ENCODE measurements around the gene ARSK.

The ARSK gene

GRCh38 chr5:95533761-95534160, 21.1 kb upstream of the ARSK start:
- Histone ChIP-seq H3K4me2 (ENCODE audit: insufficient read depth, low read length) (no peak overlapping the region), H3K36me3 (ENCODE audit: insufficient read depth, low read length) (peaks cover 67% of the 10 kb centered on the region), H3K9me3 (ENCODE audit: insufficient read depth, low read length, severe bottlenecking) (no peaks in the 10 kb centered on the region), H3K9ac (ENCODE audit: low read depth, low read length) (no peak overlapping the region), H3K4me1 (ENCODE audit: insufficient read depth, low read length) (no peaks in the 10 kb centered on the region), H3K27ac (ENCODE audit: low read length) (no peak overlapping the region), H3K4me3 (ENCODE audit: low read depth in 1 of 2, low read length in 2 of 2) (no peak overlapping the region), H3K27me3 (ENCODE audit: insufficient read depth, low read length, poor library complexity) (no peaks in the 10 kb centered on the region), H4K20me1 (ENCODE audit: insufficient read depth, low read length) (no peaks in the 10 kb centered on the region), H3K79me2 (ENCODE audit: insufficient read depth, low read length) (peaks cover 2% of the 10 kb centered on the region; the same call in 1 of the 2 replicates), H2AFZ (ENCODE audit: low read depth, low read length) (no peak overlapping the region)
- DNase-seq (no peak), ATAC-seq (ENCODE audit: insufficient read depth, low read depth) (no peak)
- TF ChIP-seq EZH2 (IDR thresholded peaks at IDR 0.05; ENCODE audit: borderline replicate concordance, low read depth, low read length, severe bottlenecking): no peak

GRCh38 chr5:95537501-95537900, 17.4 kb upstream of the ARSK start:
- H3K9ac ChIP-seq (ENCODE audit: low read depth, low read length): no peak overlapping the region
- DNase-seq (no peak), ATAC-seq (ENCODE audit: insufficient read depth, low read depth) (no peak)
- TF ChIP-seq CTCF (IDR thresholded peaks at IDR 0.05; ENCODE audit: borderline replicate concordance, extremely low read depth, low read length, poor library complexity, severe bottlenecking) (no peak), EZH2 (IDR thresholded peaks at IDR 0.05; ENCODE audit: borderline replicate concordance, low read depth, low read length, severe bottlenecking) (no peak)
- H3K36me3 ChIP-seq (ENCODE audit: insufficient read depth, low read length): peaks cover 80% of the 10 kb centered on the region
- H3K27me3 ChIP-seq (ENCODE audit: insufficient read depth, low read length, poor library complexity): no peaks in the 10 kb centered on the region
- no peak overlapping the region for H3K27ac ChIP-seq (ENCODE audit: low read length)
- no peaks in the 10 kb centered on the region for H3K9me3 ChIP-seq (ENCODE audit: insufficient read depth, low read length, severe bottlenecking)
- H4K20me1 ChIP-seq (ENCODE audit: insufficient read depth, low read length): no peaks in the 10 kb centered on the region
- H3K79me2 ChIP-seq (ENCODE audit: insufficient read depth, low read length): peaks cover 2% of the 10 kb centered on the region; the same call in 1 of the 2 replicates
- no peak overlapping the region for H2AFZ ChIP-seq (ENCODE audit: low read depth, low read length)
- no peaks in the 10 kb centered on the region for H3K4me1 ChIP-seq (ENCODE audit: insufficient read depth, low read length)
- no peak overlapping the region for H3K4me2 ChIP-seq (ENCODE audit: insufficient read depth, low read length)
- no peak overlapping the region for H3K4me3 ChIP-seq (ENCODE audit: low read depth in 1 of 2, low read length in 2 of 2)

GRCh38 chr5:95543017-95543705, 11.7 kb upstream of the ARSK start:
- TF ChIP-seq EZH2 (IDR thresholded peaks at IDR 0.05; ENCODE audit: borderline replicate concordance, low read depth, low read length, severe bottlenecking) (no peak), CTCF (IDR thresholded peaks at IDR 0.05; ENCODE audit: borderline replicate concordance, extremely low read depth, low read length, poor library complexity, severe bottlenecking) (no peak)
- Histone ChIP-seq H3K4me3 (ENCODE audit: low read depth in 1 of 2, low read length in 2 of 2) (no peak overlapping the region), H3K4me1 (ENCODE audit: insufficient read depth, low read length) (no peaks in the 10 kb centered on the region), H2AFZ (ENCODE audit: low read depth, low read length) (no peak overlapping the region), H3K36me3 (ENCODE audit: insufficient read depth, low read length) (peaks cover 83% of the 10 kb centered on the region), H3K9me3 (ENCODE audit: insufficient read depth, low read length, severe bottlenecking) (no peaks in the 10 kb centered on the region), H3K27me3 (ENCODE audit: insufficient read depth, low read length, poor library complexity) (no peaks in the 10 kb centered on the region), H4K20me1 (ENCODE audit: insufficient read depth, low read length) (no peaks in the 10 kb centered on the region; the same call in 1 of the 2 replicates), H3K27ac (ENCODE audit: low read length) (no peak overlapping the region), H3K79me2 (ENCODE audit: insufficient read depth, low read length) (peaks cover 3% of the 10 kb centered on the region; the same call in 1 of the 2 replicates), H3K4me2 (ENCODE audit: insufficient read depth, low read length) (no peak overlapping the region), H3K9ac (ENCODE audit: low read depth, low read length) (no peak overlapping the region)
- DNase-seq (no peak), ATAC-seq (ENCODE audit: insufficient read depth, low read depth) (no peak)

GRCh38 chr5:95549030-95549429, 5.9 kb upstream of the ARSK start:
- ATAC-seq (ENCODE audit: insufficient read depth, low read depth): no peak
- DNase-seq: no peak
- H2AFZ ChIP-seq (ENCODE audit: low read depth, low read length): no peak overlapping the region
- peaks cover 66% of the 10 kb centered on the region for H3K36me3 ChIP-seq (ENCODE audit: insufficient read depth, low read length)
- H3K79me2 ChIP-seq (ENCODE audit: insufficient read depth, low read length): peaks cover 45% of the 10 kb centered on the region
- H3K9ac ChIP-seq (ENCODE audit: low read depth, low read length): no peak overlapping the region
- no peaks in the 10 kb centered on the region for H3K27me3 ChIP-seq (ENCODE audit: insufficient read depth, low read length, poor library complexity)
- no peak overlapping the region for H3K4me3 ChIP-seq (ENCODE audit: low read depth in 1 of 2, low read length in 2 of 2)
- H3K4me2 ChIP-seq (ENCODE audit: insufficient read depth, low read length): no peak overlapping the region
- H3K27ac ChIP-seq (ENCODE audit: low read length): no peak overlapping the region
- peaks cover 30% of the 10 kb centered on the region for H3K4me1 ChIP-seq (ENCODE audit: insufficient read depth, low read length)
- peaks cover 3% of the 10 kb centered on the region; the same call in 1 of the 2 replicates for H4K20me1 ChIP-seq (ENCODE audit: insufficient read depth, low read length)
- TF ChIP-seq EZH2 (IDR thresholded peaks at IDR 0.05; ENCODE audit: borderline replicate concordance, low read depth, low read length, severe bottlenecking) (no peak), CTCF (IDR thresholded peaks at IDR 0.05; ENCODE audit: borderline replicate concordance, extremely low read depth, low read length, poor library complexity, severe bottlenecking) (no peak)
- H3K9me3 ChIP-seq (ENCODE audit: insufficient read depth, low read length, severe bottlenecking): no peaks in the 10 kb centered on the region
